Activated naive CD4-positive, alpha-beta T cell treated with anti-CD3 and anti-CD28 coated beads, Interleukin-2, amount 10 ng/mL, durations not matched to agents 7 days and 5 days (primary cell): Measurements from ENCODE around the gene DNAAF8.

Source experiments
- CTCF ChIA-PET: fragments of 350-600 bp; sonication (Branson Sonifier 250); formaldehyde crosslinking; loops from one replicate; lab custom pipeline; 2021; ENCODE audit warnings: antibody characterized with exemption; lab: Charles Lee
- DNase-seq: peaks from one replicate; pipeline ENCODE4 v3.0.0-alpha.2; 2020
- H3K27ac Mint-ChIP-seq: one replicate; pipeline ENCODE4 v1.8.0; 2021; ENCODE audit warnings: mild to moderate bottlenecking, moderate library complexity, mixed read lengths
- H3K27me3 Mint-ChIP-seq: one replicate; pipeline ENCODE4 v1.8.0; 2021; ENCODE audit warnings: mild to moderate bottlenecking, mixed read lengths
- H3K36me3 Mint-ChIP-seq: one replicate; pipeline ENCODE4 v1.8.0; 2021; ENCODE audit warnings: mixed read lengths
- H3K4me1 Mint-ChIP-seq: one replicate; pipeline ENCODE4 v1.8.0; 2021; ENCODE audit warnings: mixed read lengths
- H3K4me3 Mint-ChIP-seq: one replicate; pipeline ENCODE4 v1.8.0; 2021; ENCODE audit warnings: mild to moderate bottlenecking, moderate library complexity, mixed read lengths
- H3K9me3 Mint-ChIP-seq: one replicate; pipeline ENCODE4 v1.8.0; 2021; ENCODE audit warnings: mixed read lengths

DNAAF8 gene

GRCh38 chr16:4746991-4747574 is 12.7 kb downstream of the DNAAF8 start:
- peak overlapping the region; percentile 79 for H3K27ac Mint-ChIP-seq
- H3K4me3 Mint-ChIP-seq: no peak overlapping the region
- H3K36me3 Mint-ChIP-seq: peaks cover 3% of the 10 kb centered on the region
- CTCF ChIA-PET: no interaction called here
- no peaks in the 10 kb centered on the region for H3K9me3 Mint-ChIP-seq
- no peak for DNase-seq
- peaks cover 15% of the 10 kb centered on the region for H3K27me3 Mint-ChIP-seq
- peaks cover 27% of the 10 kb centered on the region for H3K4me1 Mint-ChIP-seq

- CTCF ChIA-PET: no interaction called here
- peaks cover 5% of the 10 kb centered on the region for H3K27me3 Mint-ChIP-seq
- H3K4me3 Mint-ChIP-seq: no peak overlapping the region
- no peak for DNase-seq
- peak overlapping the region; percentile 79 for H3K27ac Mint-ChIP-seq
- H3K4me1 Mint-ChIP-seq: peaks cover 20% of the 10 kb centered on the region
- H3K9me3 Mint-ChIP-seq: no peaks in the 10 kb centered on the region
- peaks cover 4% of the 10 kb centered on the region for H3K36me3 Mint-ChIP-seq
Observed at GRCh38 chr16:4747906-4748681, 13.8 kb downstream of the DNAAF8 start.

- Mint-ChIP-seq H3K4me3 (no peak overlapping the region), H3K27me3 (no peaks in the 10 kb centered on the region), H3K4me1 (peaks cover 14% of the 10 kb centered on the region), H3K27ac (peak overlapping the region; percentile 79), H3K36me3 (peaks cover 6% of the 10 kb centered on the region), H3K9me3 (no peaks in the 10 kb centered on the region)
- DNase-seq: no peak
- CTCF ChIA-PET: no interaction called here
Observed at GRCh38 chr16:4748682-4749411, 14.5 kb downstream of the DNAAF8 start.

GRCh38 chr16:4749700-4750257 is 15.4 kb downstream of the DNAAF8 start:
- no peak for DNase-seq
- peaks cover 14% of the 10 kb centered on the region for H3K4me1 Mint-ChIP-seq
- H3K9me3 Mint-ChIP-seq: no peaks in the 10 kb centered on the region
- CTCF ChIA-PET: interaction anchor here (0.8 kb wide), 1 partner anchor 14 kb away, joined by 3 read pairs; no protein-coding TSS in a partner anchor
- H3K27ac Mint-ChIP-seq: no peak overlapping the region
- H3K27me3 Mint-ChIP-seq: no peaks in the 10 kb centered on the region
- peaks cover 8% of the 10 kb centered on the region for H3K36me3 Mint-ChIP-seq
- no peak overlapping the region for H3K4me3 Mint-ChIP-seq

GRCh38 chr16:4750896-4751295 is 16.6 kb downstream of the DNAAF8 start:
- DNase-seq: no peak
- no peak overlapping the region for H3K4me3 Mint-ChIP-seq
- no peaks in the 10 kb centered on the region for H3K27me3 Mint-ChIP-seq
- H3K27ac Mint-ChIP-seq: no peak overlapping the region
- peaks cover 14% of the 10 kb centered on the region for H3K4me1 Mint-ChIP-seq
- peaks cover 18% of the 10 kb centered on the region for H3K36me3 Mint-ChIP-seq
- CTCF ChIA-PET: no interaction called here
- H3K9me3 Mint-ChIP-seq: peaks cover 4% of the 10 kb centered on the region

- Mint-ChIP-seq H3K27ac (no peak overlapping the region), H3K4me1 (peaks cover 12% of the 10 kb centered on the region), H3K4me3 (no peak overlapping the region), H3K27me3 (no peaks in the 10 kb centered on the region), H3K9me3 (peaks cover 4% of the 10 kb centered on the region), H3K36me3 (peaks cover 23% of the 10 kb centered on the region)
- CTCF ChIA-PET: no interaction called here
- DNase-seq: no peak
Observed at GRCh38 chr16:4752351-4753100, 18.2 kb downstream of the DNAAF8 start.

- no peaks in the 10 kb centered on the region for H3K27me3 Mint-ChIP-seq
Observed at GRCh38 chr16:4753227-4753626, 18.9 kb downstream of the DNAAF8 start.

GRCh38 chr16:4754865-4755264 is 20.5 kb downstream of the DNAAF8 start:
- peaks cover 38% of the 10 kb centered on the region for H3K36me3 Mint-ChIP-seq
- CTCF ChIA-PET: no interaction called here

More at GRCh38 chr16:4753227-4753626, 18.9 kb downstream of the DNAAF8 start:
- peaks cover 5% of the 10 kb centered on the region for H3K4me1 Mint-ChIP-seq
- no peak overlapping the region for H3K27ac Mint-ChIP-seq
- DNase-seq: no peak
- H3K36me3 Mint-ChIP-seq: peaks cover 27% of the 10 kb centered on the region
- H3K9me3 Mint-ChIP-seq: peaks cover 4% of the 10 kb centered on the region
- H3K4me3 Mint-ChIP-seq: no peak overlapping the region
- CTCF ChIA-PET: no interaction called here

GRCh38 chr16:4755687-4756086 is 21.4 kb downstream of the DNAAF8 start:
- CTCF ChIA-PET: no interaction called here
- no peak for DNase-seq
- Mint-ChIP-seq H3K27me3 (no peaks in the 10 kb centered on the region), H3K4me3 (no peak overlapping the region), H3K36me3 (peaks cover 45% of the 10 kb centered on the region), H3K9me3 (peaks cover 4% of the 10 kb centered on the region), H3K4me1 (no peaks in the 10 kb centered on the region), H3K27ac (no peak overlapping the region)

More at GRCh38 chr16:4754865-4755264, 20.5 kb downstream of the DNAAF8 start:
- Mint-ChIP-seq H3K4me1 (no peaks in the 10 kb centered on the region), H3K27me3 (no peaks in the 10 kb centered on the region), H3K27ac (no peak overlapping the region), H3K4me3 (no peak overlapping the region), H3K9me3 (peaks cover 4% of the 10 kb centered on the region)
- DNase-seq: no peak

- Mint-ChIP-seq H3K9me3 (peaks cover 4% of the 10 kb centered on the region), H3K27me3 (no peaks in the 10 kb centered on the region), H3K4me3 (no peak overlapping the region), H3K27ac (no peak overlapping the region), H3K4me1 (peaks cover 6% of the 10 kb centered on the region), H3K36me3 (peaks cover 52% of the 10 kb centered on the region)
- CTCF ChIA-PET: no interaction called here
- DNase-seq: no peak
Observed at GRCh38 chr16:4760221-4760910, 26.0 kb downstream of the DNAAF8 start.

- Mint-ChIP-seq H3K9me3 (no peaks in the 10 kb centered on the region), H3K27me3 (no peaks in the 10 kb centered on the region), H3K4me1 (peaks cover 16% of the 10 kb centered on the region), H3K27ac (no peak overlapping the region), H3K4me3 (no peak overlapping the region), H3K36me3 (peaks cover 46% of the 10 kb centered on the region)
- DNase-seq: no peak
- CTCF ChIA-PET: interaction anchor here (0.8 kb wide), 1 partner anchor 28 kb away, joined by 3 read pairs; the partner anchor contains the start of genes ANKS3 and DNAAF8
Observed at GRCh38 chr16:4762205-4762604, 27.9 kb downstream of the DNAAF8 start.

GRCh38 chr16:4763791-4764190 is 29.5 kb downstream of the DNAAF8 start:
- H3K27ac Mint-ChIP-seq: no peak overlapping the region
- CTCF ChIA-PET: no interaction called here
- H3K9me3 Mint-ChIP-seq: no peaks in the 10 kb centered on the region
- no peak overlapping the region for H3K4me3 Mint-ChIP-seq
- no peak for DNase-seq
- H3K36me3 Mint-ChIP-seq: peaks cover 38% of the 10 kb centered on the region
- peaks cover 4% of the 10 kb centered on the region for H3K27me3 Mint-ChIP-seq
- H3K4me1 Mint-ChIP-seq: peaks cover 29% of the 10 kb centered on the region
